ENCODE data around the gene TEAD2.

DNA sequence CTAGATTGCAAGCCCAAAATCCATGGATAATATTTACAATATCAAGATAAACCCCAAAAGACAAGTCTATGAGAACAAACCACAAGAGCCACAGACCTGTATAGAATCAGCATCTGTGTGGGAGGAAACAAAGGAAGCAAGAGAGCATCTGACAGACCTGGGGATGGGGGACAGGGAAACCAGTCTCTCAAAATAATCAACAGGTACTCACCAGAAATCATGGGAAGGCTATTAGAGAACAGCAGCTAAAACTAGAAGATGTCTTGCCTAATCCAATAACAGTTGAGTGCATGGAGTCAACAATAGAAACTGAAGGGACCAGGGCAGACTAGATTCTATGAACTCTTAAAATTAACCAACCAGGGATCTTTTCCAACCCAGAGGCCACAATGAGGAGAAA is 45.9 kb downstream of the TEAD2 start:
- TF ChIP-seq REST (IDR thresholded peaks at IDR 0.05; ENCODE audit: borderline replicate concordance) (no peak), SMC3 (conservative IDR thresholded peaks at IDR 0.05; ENCODE audit: poor library complexity) (no peak), MXI1 (conservative IDR thresholded peaks at IDR 0.05; ENCODE audit: poor library complexity, severe bottlenecking) (no peak), EZH2 (IDR thresholded peaks at IDR 0.05; ENCODE audit: borderline replicate concordance, insufficient read depth, low read length, poor library complexity, severe bottlenecking) (no peak), RAD21 (conservative IDR thresholded peaks at IDR 0.05) (no peak), POLR2AphosphoS5 (IDR thresholded peaks at IDR 0.05) (no peak), TAF1 (IDR thresholded peaks at IDR 0.05; ENCODE audit: low read depth) (no peak)
- TF ChIP-seq, protein P1, sequence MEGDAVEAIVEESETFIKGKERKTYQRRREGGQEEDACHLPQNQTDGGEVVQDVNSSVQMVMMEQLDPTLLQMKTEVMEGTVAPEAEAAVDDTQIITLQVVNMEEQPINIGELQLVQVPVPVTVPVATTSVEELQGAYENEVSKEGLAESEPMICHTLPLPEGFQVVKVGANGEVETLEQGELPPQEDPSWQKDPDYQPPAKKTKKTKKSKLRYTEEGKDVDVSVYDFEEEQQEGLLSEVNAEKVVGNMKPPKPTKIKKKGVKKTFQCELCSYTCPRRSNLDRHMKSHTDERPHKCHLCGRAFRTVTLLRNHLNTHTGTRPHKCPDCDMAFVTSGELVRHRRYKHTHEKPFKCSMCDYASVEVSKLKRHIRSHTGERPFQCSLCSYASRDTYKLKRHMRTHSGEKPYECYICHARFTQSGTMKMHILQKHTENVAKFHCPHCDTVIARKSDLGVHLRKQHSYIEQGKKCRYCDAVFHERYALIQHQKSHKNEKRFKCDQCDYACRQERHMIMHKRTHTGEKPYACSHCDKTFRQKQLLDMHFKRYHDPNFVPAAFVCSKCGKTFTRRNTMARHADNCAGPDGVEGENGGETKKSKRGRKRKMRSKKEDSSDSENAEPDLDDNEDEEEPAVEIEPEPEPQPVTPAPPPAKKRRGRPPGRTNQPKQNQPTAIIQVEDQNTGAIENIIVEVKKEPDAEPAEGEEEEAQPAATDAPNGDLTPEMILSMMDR (IDR thresholded peaks at IDR 0.05; ENCODE audit: poor library complexity, severe bottlenecking) = no peak

All from neural cell (in vitro differentiated cells).